SK-N-SH treated with all-trans-retinoic acid at 6 μM for 48 hours (cell line): ENCODE results near the gene PREP.

Source experiments
- ATAC-seq: fragments of 200-7000 bp; cut with Tn5 transposase; 3 replicates; pipeline ENCODE4 v1.9.1; 2020; ENCODE audit warnings: mild to moderate bottlenecking, moderate library complexity
- ARNTL ChIP-seq: fragments of 450-650 bp; formaldehyde crosslinking; IDR thresholded peaks from 2 replicates; pipeline ENCODE4 v1.5.0; 2020; ENCODE audit warnings: low read depth, mild to moderate bottlenecking, moderate library complexity, borderline replicate concordance
- CREB5 ChIP-seq: fragments of 250-450 bp; sonication (Bioruptor Pico); IDR thresholded peaks from 2 replicates; pipeline ENCODE4 v1.5.1; 2020; ENCODE audit warnings: low read depth, mild to moderate bottlenecking, moderate library complexity
- CSDC2 ChIP-seq: fragments of 250-450 bp; sonication (Bioruptor Pico); IDR thresholded peaks from 2 replicates; pipeline ENCODE4 v1.5.0; 2020; ENCODE audit warnings: mild to moderate bottlenecking, moderate library complexity
- CSRNP3 ChIP-seq: fragments of 250-450 bp; sonication (Bioruptor Pico); IDR thresholded peaks from 2 replicates; pipeline ENCODE4 v1.5.1; 2021; ENCODE audit warnings: mild to moderate bottlenecking, moderate library complexity
- ESRRG ChIP-seq: fragments of 250-450 bp; sonication (Bioruptor Pico); IDR thresholded peaks from 2 replicates; pipeline ENCODE4 v1.6.1; 2021; ENCODE audit warnings: mild to moderate bottlenecking
- OSR1 ChIP-seq: fragments of 250-450 bp; sonication (Bioruptor Pico); IDR thresholded peaks from 2 replicates; pipeline ENCODE4 v1.8.0; 2022; ENCODE audit warnings: moderate library complexity, mild to moderate bottlenecking, inconsistent platforms
- PATZ1 ChIP-seq: fragments of 250-450 bp; sonication (Bioruptor Pico); IDR thresholded peaks from 2 replicates; pipeline ENCODE4 v1.8.0; 2020; ENCODE audit warnings: mild to moderate bottlenecking, moderate library complexity, borderline replicate concordance
- POU6F1 ChIP-seq: fragments of 250-450 bp; sonication (Bioruptor Pico); IDR thresholded peaks from 2 replicates; pipeline ENCODE4 v1.8.0; 2021; ENCODE audit warnings: low read depth, mild to moderate bottlenecking, moderate library complexity, borderline replicate concordance
- TCF4 ChIP-seq: fragments of 250-450 bp; sonication (Bioruptor Pico); IDR thresholded peaks from 2 replicates; pipeline ENCODE4 v1.8.0; 2021; ENCODE audit warnings: mild to moderate bottlenecking, moderate library complexity, borderline replicate concordance
- TOX ChIP-seq: fragments of 250-450 bp; sonication (Bioruptor Pico); IDR thresholded peaks from 2 replicates; pipeline ENCODE4 v1.8.0; 2021; ENCODE audit warnings: mild to moderate bottlenecking, moderate library complexity, borderline replicate concordance

The PREP gene

GRCh38 chr6:105409734-105410133 lies 6.9 kb upstream of the PREP start (continued):
- no peak for TF ChIP-seq PATZ1

- TF ChIP-seq CSDC2 (CRISPR knock-in tag): no peak
- peak; percentile 50 for ATAC-seq
Measured at GRCh38 chr6:105402090-105402938, 568 bp downstream of the PREP start.

GRCh38 chr6:105401247-105402089 lies 1.4 kb downstream of the PREP start:
- ATAC-seq: no peak
- TF ChIP-seq OSR1 (CRISPR knock-in tag) (no peak), CREB5 (CRISPR knock-in tag) (no peak), TOX (CRISPR knock-in tag) (no peak), TCF4 (CRISPR knock-in tag) (peak; percentile 65), CSDC2 (CRISPR knock-in tag) (no peak)

GRCh38 chr6:105400501-105400900 lies 2.4 kb downstream of the PREP start:
- TF ChIP-seq CSDC2 (CRISPR knock-in tag): no peak
- TF ChIP-seq PATZ1: no peak
- no peak for TF ChIP-seq CSRNP3
- TF ChIP-seq ARNTL (CRISPR knock-in tag): no peak
- ATAC-seq: no peak

GRCh38 chr6:105398859-105399258 lies 4.0 kb downstream of the PREP start:
- TF ChIP-seq CREB5 (CRISPR knock-in tag) (no peak), ESRRG (CRISPR knock-in tag) (no peak)
- TF ChIP-seq, all 23 proteins: peak for 0
- ATAC-seq: no peak

GRCh38 chr6:105397987-105398386 lies 4.9 kb downstream of the PREP start:
- TF ChIP-seq POU6F1 (CRISPR knock-in tag) (no peak), ARNTL (CRISPR knock-in tag) (no peak), OSR1 (CRISPR knock-in tag) (no peak)
- no peak for ATAC-seq
